ENCODE data around the gene PLAGL1.
"Not testable (repeated sequence)": the region's sequence is repeated elsewhere in the genome, so short reads cannot be mapped to it uniquely, and the experiment has no call there.

The PLAGL1 gene, protein sequence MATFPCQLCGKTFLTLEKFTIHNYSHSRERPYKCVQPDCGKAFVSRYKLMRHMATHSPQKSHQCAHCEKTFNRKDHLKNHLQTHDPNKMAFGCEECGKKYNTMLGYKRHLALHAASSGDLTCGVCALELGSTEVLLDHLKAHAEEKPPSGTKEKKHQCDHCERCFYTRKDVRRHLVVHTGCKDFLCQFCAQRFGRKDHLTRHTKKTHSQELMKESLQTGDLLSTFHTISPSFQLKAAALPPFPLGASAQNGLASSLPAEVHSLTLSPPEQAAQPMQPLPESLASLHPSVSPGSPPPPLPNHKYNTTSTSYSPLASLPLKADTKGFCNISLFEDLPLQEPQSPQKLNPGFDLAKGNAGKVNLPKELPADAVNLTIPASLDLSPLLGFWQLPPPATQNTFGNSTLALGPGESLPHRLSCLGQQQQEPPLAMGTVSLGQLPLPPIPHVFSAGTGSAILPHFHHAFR

DNA sequence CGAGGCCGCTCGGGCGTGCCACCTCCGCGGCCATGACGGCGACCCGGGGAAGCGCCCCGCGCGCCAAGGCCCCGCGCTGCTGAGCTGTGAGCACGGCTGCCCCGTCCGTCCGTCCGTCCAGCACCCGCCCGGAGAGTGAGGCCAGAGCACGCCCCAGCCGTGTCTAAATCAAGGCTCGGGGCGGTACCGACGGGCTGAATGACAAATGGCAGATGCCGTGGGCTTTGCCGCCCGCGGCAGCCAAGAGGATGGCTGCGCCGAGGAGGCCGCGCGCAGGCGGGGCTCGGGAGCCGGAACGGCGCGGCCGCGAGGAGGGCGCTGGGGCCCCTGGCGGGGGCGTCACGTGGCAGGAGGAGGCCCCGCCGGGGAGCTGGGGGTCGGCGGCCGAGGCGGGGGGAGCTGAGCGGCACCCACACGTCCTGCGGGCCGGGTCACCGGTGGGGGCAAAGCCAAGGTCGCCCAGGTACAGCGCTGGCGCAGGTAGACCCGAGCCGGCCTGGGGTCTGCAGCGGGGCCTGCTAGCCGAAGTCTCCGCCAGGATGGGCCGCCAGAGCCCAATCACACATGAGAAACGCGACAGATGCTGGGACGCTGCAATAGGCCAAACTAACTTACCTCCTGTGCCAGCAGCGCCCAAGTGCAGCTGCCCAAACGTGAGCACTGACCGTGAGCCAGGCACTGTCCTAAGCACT is at the start of gene PLAGL1:
TSS of gene PLAGL1 (minus strand) at position 140 of the 692 bp plus-strand sequence. CDS start 60,123 bp downstream, outside the sequence.
- DNase-seq, result peak; percentile 13

DNA sequence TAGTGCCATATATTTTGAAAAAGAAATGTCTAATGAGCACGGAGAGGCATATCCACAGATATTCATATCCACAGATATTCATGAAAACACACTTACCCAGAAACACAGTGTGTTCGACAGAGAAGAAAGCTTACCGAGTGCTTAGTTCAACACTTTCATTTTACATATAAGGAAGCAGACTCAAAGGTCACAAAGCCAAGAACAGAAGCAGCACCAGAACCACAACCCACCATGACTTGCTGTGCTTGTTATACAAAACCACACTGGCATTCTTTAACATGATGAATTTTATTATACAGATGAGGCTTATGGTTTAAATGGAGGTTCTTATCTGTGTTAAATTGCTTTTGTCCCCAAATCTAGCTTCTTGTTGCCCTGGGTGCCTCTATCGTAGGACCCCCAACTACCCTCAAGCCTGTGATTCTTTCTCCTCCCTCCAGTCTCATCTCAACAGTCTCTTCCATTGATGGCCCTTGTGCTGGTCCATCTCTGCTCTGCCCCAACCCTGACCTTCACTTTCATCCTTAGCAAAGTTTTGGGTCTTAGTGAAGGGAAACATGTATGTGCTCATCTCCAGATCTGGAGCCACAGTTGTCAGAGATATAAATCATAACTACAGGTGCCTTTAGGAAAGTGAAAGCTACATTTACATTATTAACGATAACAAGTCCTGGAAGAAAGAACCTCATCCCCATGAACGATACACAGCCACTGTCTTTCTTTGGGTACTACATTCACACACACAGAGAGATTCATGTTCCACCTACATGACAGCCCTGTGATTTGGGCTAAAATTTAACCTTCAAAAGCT is 47.3 kb upstream of the PLAGL1 start:
- no peak for DNase-seq

DNA sequence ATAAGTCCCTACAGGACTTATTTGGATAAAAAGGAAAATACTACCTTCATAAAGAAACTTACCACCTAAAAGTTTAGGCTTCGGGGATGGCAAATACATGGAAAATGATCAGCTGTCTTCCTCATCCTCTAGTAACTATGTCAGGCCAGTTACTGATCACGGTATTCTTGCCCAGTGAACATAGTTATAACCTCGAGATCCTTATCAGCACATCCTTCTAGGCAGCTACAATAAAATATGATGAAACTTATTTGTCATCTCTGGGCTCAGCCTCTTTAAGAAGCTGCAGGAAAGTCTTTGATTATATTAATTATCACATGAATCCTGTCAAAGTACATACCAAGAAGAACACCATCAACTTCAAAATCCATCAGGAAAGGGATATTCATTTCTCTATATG is 45.5 kb upstream of the PLAGL1 start:
- DNase-seq, result no peak

DNA sequence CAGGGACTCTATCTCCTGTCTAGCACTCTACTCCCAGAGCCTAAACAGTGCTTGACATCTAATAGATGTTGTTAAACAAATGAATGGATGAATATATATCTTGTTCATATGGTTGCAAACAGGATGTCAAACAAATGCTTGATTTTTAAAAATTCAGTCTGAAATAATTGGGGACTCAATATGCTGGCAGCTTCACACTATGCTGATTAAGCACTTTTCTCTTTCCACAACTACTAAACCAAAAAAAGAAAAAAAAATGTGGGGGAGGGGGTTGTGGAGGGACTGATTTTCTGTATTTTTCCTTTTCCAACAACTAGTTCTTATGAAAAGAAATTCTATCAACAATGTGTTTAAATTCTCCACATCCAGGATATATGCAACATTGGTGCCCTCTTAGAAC is 44.4 kb upstream of the PLAGL1 start:
- no peak for DNase-seq

DNA sequence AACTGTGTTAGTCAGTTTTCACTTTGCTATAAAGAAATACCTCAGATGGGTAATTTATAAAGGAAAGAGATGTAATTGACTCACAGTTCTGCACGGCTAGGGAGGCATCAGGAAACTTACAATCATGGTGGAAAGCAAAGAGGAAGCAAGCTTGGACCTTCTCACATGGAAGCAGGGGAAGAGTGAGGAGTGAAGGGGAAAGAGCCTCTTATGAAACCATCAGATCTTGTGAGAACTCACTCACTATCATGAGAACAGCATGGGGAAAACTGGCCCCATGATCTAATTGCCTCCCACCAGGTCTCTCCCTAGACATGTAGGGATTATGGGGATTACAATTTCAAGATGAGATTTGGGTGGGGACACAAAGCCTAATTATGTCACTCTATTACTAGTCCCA is 41.3 kb upstream of the PLAGL1 start:
- no peak for DNase-seq

DNA sequence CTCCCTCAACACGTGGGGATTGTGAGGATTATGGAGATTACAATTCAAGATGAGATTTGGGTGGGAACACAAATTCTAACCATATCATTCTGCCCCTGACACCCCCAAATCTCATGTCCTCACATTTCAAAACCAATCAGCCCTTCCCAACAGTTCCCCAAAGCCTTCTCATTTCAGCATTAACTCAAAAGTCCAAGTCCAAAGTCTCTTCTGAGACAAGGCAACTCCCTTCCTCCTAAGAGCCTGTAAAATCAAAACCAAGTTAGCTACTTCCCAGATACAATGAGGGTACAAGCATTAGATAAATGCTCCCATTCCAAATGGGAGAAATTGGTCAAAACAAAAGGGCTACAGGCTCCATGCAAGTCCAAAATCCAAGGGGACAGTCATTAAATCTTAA is 39.6 kb upstream of the PLAGL1 start:
- no peak for DNase-seq

DNA sequence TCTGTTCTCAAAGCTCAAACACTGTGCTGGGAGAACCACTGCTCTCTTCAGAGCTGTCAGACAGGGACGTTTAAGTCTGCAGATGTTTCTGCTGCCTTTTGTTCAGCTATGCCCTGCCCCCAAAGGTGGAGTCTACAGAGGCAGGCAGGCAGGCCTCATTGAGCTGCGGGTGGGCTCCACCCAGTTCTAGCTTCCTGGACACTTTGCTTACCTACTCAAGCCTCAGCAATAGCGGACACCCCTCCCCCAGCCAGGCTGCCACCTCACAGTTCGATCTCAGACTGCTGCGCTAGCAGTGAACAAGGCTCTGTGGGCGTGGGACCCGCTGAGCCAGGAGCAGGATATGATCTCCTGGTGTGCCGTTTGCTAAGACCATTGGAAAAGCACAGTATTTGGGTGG is 38.6 kb upstream of the PLAGL1 start:
- not testable (repeated sequence) for DNase-seq

DNA sequence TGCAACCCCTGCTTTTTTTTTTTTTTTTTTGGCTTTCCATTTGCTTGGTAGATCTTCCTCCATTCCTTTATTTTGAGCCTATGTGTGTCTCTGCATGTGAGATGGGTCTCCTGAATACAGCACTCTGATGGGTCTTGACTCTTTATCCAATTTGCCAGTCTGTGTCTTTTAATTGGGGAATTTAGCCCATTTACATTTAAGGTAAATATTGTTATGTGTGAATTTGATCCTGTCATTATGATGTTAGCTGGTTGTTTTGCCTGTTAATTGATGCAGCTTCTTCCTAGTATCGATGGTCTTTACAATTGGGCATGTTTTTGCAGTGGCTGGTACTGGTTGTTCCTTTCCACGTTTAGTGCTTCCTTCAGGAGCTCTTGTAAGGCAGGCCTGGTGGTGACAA is 36.9 kb upstream of the PLAGL1 start:
- not testable (repeated sequence) for DNase-seq

DNA sequence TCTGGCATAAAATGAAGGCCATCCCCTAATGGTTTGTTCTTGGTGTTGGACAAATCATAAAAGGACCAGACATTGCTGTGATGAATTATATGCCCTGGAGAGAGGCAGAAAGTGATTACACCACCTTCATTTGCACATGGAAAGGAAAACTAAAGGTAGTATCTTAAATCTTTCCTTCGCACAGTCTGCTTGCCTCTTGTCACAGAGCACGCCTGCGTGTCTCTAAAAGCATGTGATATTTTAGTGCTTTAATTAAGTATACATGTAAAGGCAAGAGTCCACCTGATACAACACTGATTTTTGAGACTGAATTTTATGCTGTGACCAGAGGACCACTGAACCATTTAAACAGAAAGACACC is 28.8 kb upstream of the PLAGL1 start:
- no peak for DNase-seq

DNA sequence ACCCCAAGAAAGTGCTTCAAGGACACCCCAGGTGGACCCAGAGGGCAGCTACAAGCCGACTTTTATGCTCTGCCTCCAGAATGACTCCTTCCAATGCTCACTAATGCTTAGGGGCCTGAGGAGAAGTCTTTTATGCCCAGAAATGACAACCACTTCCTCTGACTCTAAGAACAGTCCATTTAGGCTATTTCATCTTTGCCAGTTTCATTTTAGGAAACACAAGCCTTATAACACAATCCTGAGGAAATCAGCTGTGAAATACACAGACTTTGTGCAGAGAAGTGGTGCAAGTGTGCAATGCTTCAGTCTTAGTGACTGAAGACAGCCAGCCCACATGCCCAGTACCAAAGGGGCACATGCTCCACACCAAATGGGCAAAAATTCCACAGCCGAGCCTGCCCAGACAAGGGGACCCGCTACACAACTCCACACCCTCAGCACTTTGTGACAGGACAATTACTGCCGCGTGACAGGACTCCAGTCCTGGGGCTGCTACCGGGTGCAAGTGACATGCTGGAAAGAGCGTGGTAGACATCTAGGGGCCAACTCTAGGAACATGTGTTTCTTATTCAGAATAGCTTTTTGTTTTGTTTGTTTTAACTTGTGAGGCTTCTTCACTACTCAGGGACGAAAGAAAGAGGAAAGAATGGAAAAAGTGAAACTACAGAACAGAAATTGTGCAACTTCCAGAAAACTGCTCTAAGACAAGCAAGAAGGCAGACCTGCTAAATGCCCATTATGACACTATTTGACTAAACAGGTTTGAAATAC is 28.2 kb upstream of the PLAGL1 start:
- no peak for DNase-seq

DNA sequence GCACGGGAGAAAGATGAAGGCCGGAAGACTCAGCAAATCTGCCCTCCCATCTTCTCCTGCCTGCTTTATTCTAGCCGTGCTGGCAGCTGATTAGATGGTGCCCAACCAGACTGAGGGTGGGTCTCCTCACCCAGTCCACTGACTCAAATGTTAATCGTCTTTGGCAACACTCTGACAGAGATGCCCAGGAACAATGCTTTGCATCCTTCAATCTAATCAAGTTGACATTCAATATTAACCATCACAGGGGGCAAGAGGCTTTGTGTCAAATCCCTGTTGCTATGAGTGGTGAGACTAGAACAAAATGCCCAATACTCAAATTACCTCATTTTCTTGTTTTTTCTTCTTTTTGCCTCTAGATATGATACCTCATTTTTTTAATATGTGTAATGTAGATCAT is 27.4 kb upstream of the PLAGL1 start:
- no peak for DNase-seq

DNA sequence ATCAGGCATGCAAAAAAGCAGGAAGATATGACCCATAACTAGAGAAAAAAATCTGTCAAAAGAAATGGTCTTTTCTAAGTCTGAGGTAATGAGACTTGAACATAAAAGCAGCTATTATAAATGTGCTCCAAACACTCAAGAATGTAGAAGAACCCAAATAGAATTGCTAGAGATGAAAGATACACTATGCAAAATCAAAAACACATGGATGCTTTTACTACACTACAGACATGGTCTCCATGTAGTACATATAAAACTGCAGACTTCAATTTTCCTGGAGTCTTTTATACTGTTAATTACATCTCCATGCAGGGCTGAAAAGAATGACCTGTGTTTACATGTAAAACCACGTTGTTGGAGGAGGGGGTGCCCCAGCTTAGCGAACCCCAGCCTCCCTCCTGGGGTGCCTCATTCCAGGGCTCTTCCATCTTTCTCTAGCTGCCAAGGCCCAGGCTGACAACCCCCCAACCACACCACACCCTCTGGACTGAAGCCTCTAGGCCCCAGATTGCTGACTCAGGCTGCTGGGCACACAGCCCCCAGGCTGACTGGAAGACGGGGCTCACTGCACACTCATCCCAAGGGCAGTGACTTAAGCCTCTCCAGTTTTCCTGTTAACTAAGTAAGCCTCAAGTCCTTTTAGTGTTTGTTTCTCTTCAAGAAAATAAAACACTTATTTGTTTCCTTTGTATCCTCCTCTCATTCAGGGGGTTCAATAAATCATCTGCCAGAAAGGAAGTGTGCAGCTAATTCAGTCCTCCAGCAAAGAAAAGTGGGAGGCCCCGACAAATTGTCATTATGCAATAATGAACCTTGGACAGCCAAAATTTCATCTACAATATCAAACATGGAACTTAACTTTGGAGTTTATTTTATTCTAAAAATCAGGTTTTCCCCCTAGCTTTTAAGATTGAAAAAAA is 26.0 kb upstream of the PLAGL1 start:
- DNase-seq, result no peak

DNA sequence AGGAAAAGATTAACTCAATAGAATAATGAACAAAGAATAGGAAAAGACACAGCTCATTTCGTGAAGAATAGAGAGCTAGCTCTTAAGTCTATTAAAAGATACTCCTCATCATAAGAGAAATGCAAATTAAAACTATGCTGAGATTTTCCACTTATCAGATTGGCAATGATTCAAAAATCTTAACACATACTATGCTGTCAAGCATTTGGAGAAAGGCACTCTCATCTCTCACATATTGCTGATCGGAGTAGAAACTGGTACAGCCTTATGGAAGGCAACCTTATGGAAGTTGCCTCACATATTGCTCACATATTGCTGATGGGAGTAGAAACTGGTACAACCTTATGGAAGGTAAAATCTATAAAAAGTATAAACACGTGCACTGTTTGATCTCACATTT is 21.4 kb upstream of the PLAGL1 start:
- DNase-seq, result no peak

DNA sequence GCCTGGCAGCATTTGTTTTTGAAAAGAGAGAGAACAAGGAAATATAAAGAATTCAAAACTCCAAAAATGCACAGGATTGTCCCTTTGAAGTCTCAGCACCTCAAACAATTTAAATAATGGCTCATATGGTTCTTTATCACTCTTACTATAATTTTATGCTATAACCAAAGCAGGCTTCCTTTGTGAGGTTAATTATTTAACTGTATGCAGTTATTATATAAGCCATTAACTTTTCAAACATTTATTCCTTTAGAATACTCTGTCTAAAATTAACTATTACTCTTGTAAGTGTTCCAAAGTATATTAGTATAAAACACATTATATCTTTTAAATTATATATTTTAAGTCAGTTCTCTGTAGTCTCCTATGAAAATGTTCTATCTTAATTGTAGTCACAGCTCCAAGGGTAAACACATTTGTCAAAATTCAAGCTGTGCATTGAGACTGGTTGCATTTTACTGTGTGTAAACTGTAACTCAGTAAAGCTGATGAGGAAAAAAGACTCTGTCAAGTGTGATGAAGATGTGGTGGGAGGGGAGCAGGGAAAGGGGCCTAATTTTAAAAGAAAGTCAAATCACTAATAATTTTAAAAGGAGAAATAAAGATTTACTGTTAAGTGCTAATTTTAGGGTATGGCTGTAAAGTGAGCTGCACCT is 20.0 kb upstream of the PLAGL1 start:
- DNase-seq, result no peak

DNA sequence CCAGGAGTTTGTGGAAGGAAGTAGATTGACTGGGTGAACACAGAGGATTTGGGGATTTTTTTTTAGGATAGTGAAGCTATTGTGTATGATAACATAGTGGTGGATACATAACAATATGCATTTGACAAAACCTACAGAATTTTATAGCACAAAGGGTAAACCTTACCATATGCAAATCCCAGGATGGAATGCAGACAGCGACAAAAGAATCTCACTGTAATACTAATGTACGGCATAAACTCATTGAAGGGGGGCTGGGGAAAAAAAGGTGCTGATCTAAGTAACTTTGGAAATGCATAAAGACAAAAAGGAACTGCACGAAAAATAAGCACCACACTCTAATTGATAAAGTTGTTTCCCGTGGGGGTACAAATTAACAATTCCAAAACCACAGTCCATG is 15.2 kb upstream of the PLAGL1 start:
- DNase-seq, result no peak

DNA sequence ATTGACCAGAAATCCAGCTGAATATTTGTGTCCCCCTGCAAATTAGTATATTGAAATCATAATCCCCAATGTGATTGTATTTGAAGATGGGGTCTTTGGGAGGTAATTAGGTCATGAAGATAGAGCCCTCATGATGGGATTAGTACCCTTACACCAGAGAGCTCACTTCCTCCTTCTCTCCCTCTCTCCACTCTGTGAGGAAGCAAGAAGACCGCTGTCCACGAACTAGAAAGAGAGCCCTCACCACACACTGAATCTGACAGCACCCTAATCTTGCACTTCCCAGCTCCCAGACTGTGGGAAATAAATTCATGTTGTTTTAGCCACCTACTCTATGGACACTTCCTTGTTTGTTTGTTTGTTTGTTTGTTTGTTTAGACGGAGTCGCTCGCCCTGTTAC is 11.9 kb upstream of the PLAGL1 start:
- DNase-seq, result no peak

DNA sequence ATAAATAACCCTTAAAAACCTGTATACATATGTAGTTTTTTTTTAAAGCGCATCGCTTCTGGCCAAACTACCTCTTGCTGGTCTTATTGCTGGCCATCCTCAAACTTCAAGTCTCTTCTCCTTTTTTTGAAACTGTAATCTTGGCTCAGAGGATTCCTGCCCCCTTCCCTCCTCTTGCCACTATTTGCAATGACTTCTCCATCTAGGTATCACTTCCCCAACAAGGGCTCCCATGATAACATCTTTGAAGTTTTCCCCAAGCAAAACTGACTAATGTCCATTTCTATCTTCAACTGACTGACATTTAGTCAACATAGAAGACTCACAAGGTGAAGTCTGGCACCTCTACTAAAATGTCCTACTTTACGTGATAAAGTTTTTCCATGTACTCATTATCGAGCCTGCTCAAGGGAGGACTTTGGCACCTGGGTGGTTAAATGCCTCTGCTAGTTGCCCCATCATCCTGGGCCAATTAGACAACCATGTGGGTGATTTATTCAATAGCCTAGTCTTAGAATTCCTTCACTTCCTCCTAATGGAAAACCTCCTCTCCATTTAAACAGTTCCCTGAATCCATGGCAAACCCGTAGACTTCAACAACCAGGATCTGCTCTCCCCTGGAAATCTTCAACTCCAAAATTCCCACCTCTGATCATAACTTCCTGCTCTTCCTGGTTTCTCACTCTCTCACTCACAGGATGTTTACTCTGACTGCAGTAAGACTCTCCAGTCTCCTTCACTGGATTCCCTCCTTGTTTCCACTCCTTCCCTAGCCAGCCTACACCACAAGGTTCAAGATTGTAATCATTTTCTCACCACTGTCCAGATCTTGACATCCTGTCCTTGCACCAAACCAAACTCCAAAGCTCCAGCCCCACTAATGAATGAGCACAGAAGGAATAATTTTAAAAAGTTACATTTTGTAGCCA is 9.4 kb upstream of the PLAGL1 start:
- DNase-seq, result no peak

DNA sequence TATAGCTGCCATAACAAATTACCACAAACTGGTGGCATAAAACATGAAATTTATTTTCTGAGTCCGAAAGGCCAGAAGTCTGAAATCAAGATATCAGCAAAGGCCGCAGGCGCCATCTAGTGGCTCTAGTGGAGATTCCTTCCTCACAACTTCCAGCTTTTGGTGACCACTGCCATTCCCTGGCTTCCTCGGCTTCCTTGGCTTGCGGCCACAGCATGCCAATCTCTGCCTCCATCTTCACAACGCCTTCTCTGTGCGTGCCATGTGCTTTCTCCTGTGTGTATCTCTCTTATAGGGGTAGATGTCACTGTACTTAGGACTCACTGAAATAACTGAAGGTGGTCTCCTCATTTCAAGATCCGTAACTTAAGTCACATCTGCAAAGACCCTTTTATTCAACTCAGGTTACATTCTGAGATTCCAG is 5.4 kb upstream of the PLAGL1 start:
- DNase-seq, result peak; percentile 76

DNA sequence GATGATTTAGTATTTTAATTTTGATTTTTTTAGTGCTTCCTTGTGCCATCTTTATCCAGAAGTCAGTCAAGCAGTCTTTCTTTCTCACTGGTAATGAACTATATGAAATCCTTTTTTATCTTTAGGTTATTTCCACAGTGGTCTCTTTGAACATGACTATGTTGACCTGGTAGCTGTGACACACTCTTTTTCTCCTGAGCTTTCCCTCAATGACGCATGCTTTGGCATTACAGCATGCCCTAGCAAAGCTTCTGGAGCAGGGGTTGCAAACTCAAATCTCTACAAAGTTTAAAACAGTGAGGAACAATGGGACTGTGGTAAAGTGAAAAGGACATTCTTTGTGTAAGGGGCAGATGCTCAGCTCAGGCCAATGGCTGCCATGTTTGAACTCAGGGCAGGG is 4.5 kb upstream of the PLAGL1 start:
- no peak for DNase-seq

DNA sequence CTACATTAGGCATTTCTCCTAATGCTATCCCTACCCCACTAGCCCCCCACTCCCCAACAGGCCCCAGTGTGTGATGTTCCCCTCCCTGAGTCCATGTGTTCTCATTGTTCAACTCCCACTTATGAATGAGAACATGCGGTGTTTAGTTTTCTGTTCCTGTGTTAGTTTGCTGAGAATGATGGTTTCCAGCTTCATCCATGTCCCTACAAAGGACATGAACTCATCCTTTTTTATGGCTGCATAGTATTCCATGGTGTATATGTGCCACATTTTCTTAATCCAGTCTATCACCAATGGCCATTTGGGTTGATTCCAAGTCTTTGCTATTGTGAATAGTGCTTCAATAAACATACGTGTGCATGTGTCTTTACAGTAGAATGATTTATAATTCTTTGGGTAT is 1.6 kb upstream of the PLAGL1 start:
- not testable (repeated sequence) for DNase-seq

Data from NCI-H1105 treated with DMSO at 0.1 percent for 48 hours (cell line).